Measurements from ENCODE around the gene ZNF506. TPM values are rescaled to one million over a fixed set of nuclear protein-coding genes. Genes with fewer than 3 reads are reported as not detected.

ZNF506 gene
- polyA plus RNA-seq, 1 donor from 2014 or later: 95.5 TPM

- Histone ChIP-seq H2AFZ (ENCODE audit: low read depth, low read length) (no peak overlapping the region), H3K27ac (ENCODE audit: low read length) (no peak overlapping the region), H3K9ac (ENCODE audit: low read length) (no peak overlapping the region), H3K9me3 (ENCODE audit: low read length) (no peaks in the 10 kb centered on the region), H3K4me3 (ENCODE audit: low read length) (no peak overlapping the region), H3K79me2 (replicated peaks; ENCODE audit: insufficient read depth, low read length) (no peaks in the 10 kb centered on the region), H3K9me2 (ENCODE audit: insufficient read depth, low read length) (no peaks in the 10 kb centered on the region), H3K36me3 (ENCODE audit: insufficient read depth, low read length) (no peaks in the 10 kb centered on the region), H3K4me2 (ENCODE audit: low read length) (no peak overlapping the region), H3K27me3 (ENCODE audit: insufficient read depth, low read depth, low read length) (no peaks in the 10 kb centered on the region), H3F3A (ENCODE audit: insufficient read depth, low read length, poor library complexity, severe bottlenecking) (no peaks in the 10 kb centered on the region), H4K20me1 (ENCODE audit: insufficient read depth) (no peaks in the 10 kb centered on the region)
- TF ChIP-seq POLR2AphosphoS5 (IDR thresholded peaks at IDR 0.05) (no peak), SMC3 (conservative IDR thresholded peaks at IDR 0.05; ENCODE audit: poor library complexity) (no peak), TAF1 (IDR thresholded peaks at IDR 0.05; ENCODE audit: low read depth) (no peak)
These were observed 14.0 kb upstream of the ZNF506 start for GRCh38 chr19:19835560-19836038.

GRCh38 chr19:19826875-19827274 lies 5.3 kb upstream of the ZNF506 start:
- Histone ChIP-seq H3K4me3 (ENCODE audit: low read length) (no peak overlapping the region), H3K79me2 (replicated peaks; ENCODE audit: insufficient read depth, low read length) (no peaks in the 10 kb centered on the region), H3K36me3 (ENCODE audit: insufficient read depth, low read length) (no peaks in the 10 kb centered on the region), H3K9me2 (ENCODE audit: insufficient read depth, low read length) (no peaks in the 10 kb centered on the region), H4K20me1 (ENCODE audit: insufficient read depth) (no peaks in the 10 kb centered on the region), H3K27me3 (ENCODE audit: insufficient read depth, low read depth, low read length) (no peaks in the 10 kb centered on the region), H3K9me3 (ENCODE audit: low read length) (no peaks in the 10 kb centered on the region), H3K4me2 (ENCODE audit: low read length) (no peak overlapping the region), H3K27ac (ENCODE audit: low read length) (no peak overlapping the region), H2AFZ (ENCODE audit: low read depth, low read length) (no peak overlapping the region), H3F3A (ENCODE audit: insufficient read depth, low read length, poor library complexity, severe bottlenecking) (peaks cover 5% of the 10 kb centered on the region), H3K9ac (ENCODE audit: low read length) (no peak overlapping the region)
- TF ChIP-seq EZH2 (IDR thresholded peaks at IDR 0.05; ENCODE audit: borderline replicate concordance, insufficient read depth, low read length, poor library complexity, severe bottlenecking) (no peak), TAF1 (IDR thresholded peaks at IDR 0.05; ENCODE audit: low read depth) (no peak), REST (IDR thresholded peaks at IDR 0.05; ENCODE audit: borderline replicate concordance) (no peak), MXI1 (conservative IDR thresholded peaks at IDR 0.05; ENCODE audit: poor library complexity, severe bottlenecking) (no peak), POLR2AphosphoS5 (IDR thresholded peaks at IDR 0.05) (no peak), RAD21 (conservative IDR thresholded peaks at IDR 0.05) (no peak), EP300 (conservative IDR thresholded peaks at IDR 0.05; ENCODE audit: poor library complexity, severe bottlenecking) (no peak), SMC3 (conservative IDR thresholded peaks at IDR 0.05; ENCODE audit: poor library complexity) (no peak), CTCF (IDR thresholded peaks at IDR 0.05; ENCODE audit: poor library complexity, severe bottlenecking) (no peak)
